GM06990 (cell line): ENCODE results near the gene PKHD1.

ENCODE experiments used
- DNase-seq: peaks from one replicate; pipeline ENCODE4 v3.0.0-alpha.2; 2011; ENCODE audit not compliant: insufficient read length; ENCODE audit errors: extremely low read depth
- H3K27me3 ChIP-seq: replicated peaks from 2 replicates; pipeline ENCODE4 v1.6.0; 2011; ENCODE audit warnings: low read length; ENCODE audit not compliant: control insufficient read depth, insufficient read depth
- H3K36me3 ChIP-seq: 2 replicates; pipeline ENCODE4 v1.5.1; 2011; ENCODE audit warnings: low read length; ENCODE audit not compliant: control insufficient read depth, insufficient read depth
- H3K4me3 ChIP-seq: replicated peaks from 2 replicates; pipeline ENCODE4 v1.5.1; 2011; ENCODE audit warnings: low read depth, mild to moderate bottlenecking, control low read depth, low read length
- CTCF ChIP-seq: IDR thresholded peaks from 2 replicates; pipeline ENCODE4 v1.5.1; 2011; ENCODE audit warnings: low read length, control low read depth, mild to moderate bottlenecking, inconsistent platforms; ENCODE audit not compliant: insufficient read depth, poor library complexity, severe bottlenecking

PKHD1 gene

GRCh38 chr6:51678274-51678673 is 409.1 kb downstream of the PKHD1 start:
- Histone ChIP-seq H3K36me3 (no peaks in the 10 kb centered on the region), H3K27me3 (no peaks in the 10 kb centered on the region), H3K4me3 (no peak overlapping the region)
- DNase-seq = no peak
- TF ChIP-seq CTCF = no peak

GRCh38 chr6:51675922-51676275 is 411.5 kb downstream of the PKHD1 start:
- H3K4me3 ChIP-seq = no peak overlapping the region
- no peaks in the 10 kb centered on the region for H3K27me3 ChIP-seq
- no peak for DNase-seq
- no peaks in the 10 kb centered on the region for H3K36me3 ChIP-seq
- no peak for TF ChIP-seq CTCF

GRCh38 chr6:51675020-51675921 is 412.1 kb downstream of the PKHD1 start:
- Histone ChIP-seq H3K27me3 (no peaks in the 10 kb centered on the region), H3K36me3 (no peaks in the 10 kb centered on the region), H3K4me3 (no peak overlapping the region)
- TF ChIP-seq CTCF = no peak
- no peak for DNase-seq

- no peak for TF ChIP-seq CTCF
- no peak for DNase-seq
- Histone ChIP-seq H3K27me3 (no peaks in the 10 kb centered on the region; the same call in 1 of the 2 replicates), H3K36me3 (no peaks in the 10 kb centered on the region), H3K4me3 (no peak overlapping the region)
Measured at GRCh38 chr6:51663525-51663924, 423.9 kb downstream of the PKHD1 start.

- H3K4me3 ChIP-seq = no peak overlapping the region
- no peaks in the 10 kb centered on the region; the same call in 1 of the 2 replicates for H3K27me3 ChIP-seq
- DNase-seq = no peak
- H3K36me3 ChIP-seq = no peaks in the 10 kb centered on the region
- no peak for TF ChIP-seq CTCF
Measured at GRCh38 chr6:51660767-51661166, 426.6 kb downstream of the PKHD1 start.

GRCh38 chr6:51657491-51657890 is 429.9 kb downstream of the PKHD1 start:
- Histone ChIP-seq H3K27me3 (no peaks in the 10 kb centered on the region; the same call in 1 of the 2 replicates), H3K4me3 (no peak overlapping the region), H3K36me3 (no peaks in the 10 kb centered on the region)
- TF ChIP-seq CTCF = no peak
- DNase-seq = no peak
